Stimulated activated CD4-positive, alpha-beta T cell treated with anti-CD3 and anti-CD28 coated beads, Interleukin-1b, Interleukin-23, amount 100 ng/mL, for 4 hours (primary cell): ENCODE measurements around the gene CTBS.
"Not testable (repeated sequence)": the region's sequence is repeated elsewhere in the genome, so short reads cannot be mapped to it uniquely, and the experiment has no call there.

Experiments
- DNase-seq, 2 donors: peaks; one replicate each; pipeline ENCODE4 v3.0.0-alpha.2; 2020; ENCODE audit warnings: low read depth in 2 of 2

The CTBS gene, protein sequence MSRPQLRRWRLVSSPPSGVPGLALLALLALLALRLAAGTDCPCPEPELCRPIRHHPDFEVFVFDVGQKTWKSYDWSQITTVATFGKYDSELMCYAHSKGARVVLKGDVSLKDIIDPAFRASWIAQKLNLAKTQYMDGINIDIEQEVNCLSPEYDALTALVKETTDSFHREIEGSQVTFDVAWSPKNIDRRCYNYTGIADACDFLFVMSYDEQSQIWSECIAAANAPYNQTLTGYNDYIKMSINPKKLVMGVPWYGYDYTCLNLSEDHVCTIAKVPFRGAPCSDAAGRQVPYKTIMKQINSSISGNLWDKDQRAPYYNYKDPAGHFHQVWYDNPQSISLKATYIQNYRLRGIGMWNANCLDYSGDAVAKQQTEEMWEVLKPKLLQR

DNA sequence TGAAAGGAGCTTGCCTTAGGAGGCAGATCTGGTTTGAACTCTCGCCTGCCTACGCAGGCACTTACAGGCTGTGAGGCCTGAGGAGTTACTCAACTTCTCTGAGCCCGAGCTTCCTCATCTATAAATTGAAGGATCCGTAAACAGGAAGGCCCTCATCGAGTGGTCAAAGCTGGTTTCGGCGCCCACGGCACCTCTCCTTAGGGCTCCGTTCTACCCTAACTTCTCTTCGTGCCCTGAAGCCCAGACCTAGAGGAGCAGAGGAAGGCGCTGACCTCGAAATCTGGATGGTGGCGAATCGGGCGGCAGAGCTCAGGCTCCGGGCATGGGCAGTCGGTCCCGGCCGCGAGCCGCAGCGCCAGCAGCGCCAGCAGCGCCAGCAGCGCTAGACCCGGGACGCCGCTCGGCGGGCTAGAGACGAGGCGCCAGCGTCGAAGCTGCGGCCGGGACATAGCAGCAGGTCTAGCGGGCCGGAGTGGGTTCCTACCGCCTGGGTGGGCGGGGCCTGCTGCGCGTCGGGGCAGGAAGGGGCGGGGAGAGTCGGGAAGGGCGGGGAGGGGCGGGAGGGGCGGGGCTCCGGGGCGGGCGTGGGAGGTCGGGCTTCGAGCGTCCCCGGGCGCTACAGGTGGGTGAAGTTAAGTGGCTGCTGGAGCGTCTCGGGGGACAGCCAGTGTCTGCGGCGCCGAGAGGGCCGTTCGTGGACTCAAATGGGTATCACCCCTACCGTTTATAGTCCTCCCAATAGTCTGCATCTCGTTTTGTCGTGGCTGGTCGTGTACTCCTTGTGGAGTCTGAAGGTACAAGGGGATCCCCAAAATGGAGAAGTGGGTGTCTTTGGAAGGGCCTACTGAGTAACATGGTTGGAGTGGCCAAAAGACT lies at the start of gene CTBS:
Gene CTBS, minus strand, starts transcription at position 474 of the 876 bp plus-strand sequence. Its CDS starts 25 bp downstream, at position 449.
- peak; percentile 82 to 87 for DNase-seq

DNA sequence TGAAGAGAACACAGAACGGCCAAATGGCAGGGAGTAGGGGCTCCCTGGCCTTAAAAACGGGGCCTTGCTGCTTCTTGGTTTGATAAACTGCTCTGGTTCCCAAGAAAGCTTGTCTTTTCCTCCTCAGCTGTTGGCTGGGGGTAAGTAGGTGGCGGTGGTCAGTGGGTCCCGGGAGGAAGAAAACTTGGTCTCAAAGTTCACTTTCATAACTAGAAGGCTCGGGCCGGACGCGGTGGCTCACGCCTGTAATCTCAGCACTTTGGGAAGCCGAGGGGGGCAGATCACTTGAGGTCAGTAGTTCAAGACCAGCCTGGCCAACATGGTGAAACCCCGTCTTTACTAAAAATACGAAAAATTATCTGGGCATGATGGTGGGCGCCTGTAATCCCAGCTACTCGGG lies 47.3 kb upstream of the CTBS start:
- DNase-seq, result no peak

GRCh38 chr1:84620720-84621313 lies 46.6 kb upstream of the CTBS start:
- peak; percentile 69 to 73 for DNase-seq

GRCh38 chr1:84619383-84620102 lies 45.3 kb upstream of the CTBS start:
- peak; percentile 16 to 29 for DNase-seq

- DNase-seq, result no peak
Observed at GRCh38 chr1:84617349-84617748, 43.1 kb upstream of the CTBS start.

DNA sequence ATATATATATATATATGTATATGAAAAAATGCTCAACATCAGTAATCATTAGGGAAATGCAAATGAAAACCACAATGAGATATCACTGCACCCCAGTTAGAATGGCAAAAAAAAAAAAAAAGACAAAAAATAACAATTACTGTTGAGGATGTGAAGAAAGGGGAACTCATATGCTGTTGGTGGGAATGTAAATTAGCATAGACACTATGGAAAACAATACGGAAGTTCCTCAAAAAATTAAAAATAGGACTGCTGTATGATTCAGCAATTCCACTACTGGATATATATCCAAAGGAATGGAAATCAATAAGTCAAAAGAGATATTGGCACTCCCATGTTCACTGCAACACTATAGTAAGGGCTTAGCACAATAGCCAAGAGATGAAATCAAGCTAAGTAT lies 41.5 kb upstream of the CTBS start:
- no peak for DNase-seq

- DNase-seq, result no peak
Observed at GRCh38 chr1:84613887-84614286, 39.6 kb upstream of the CTBS start.

DNA sequence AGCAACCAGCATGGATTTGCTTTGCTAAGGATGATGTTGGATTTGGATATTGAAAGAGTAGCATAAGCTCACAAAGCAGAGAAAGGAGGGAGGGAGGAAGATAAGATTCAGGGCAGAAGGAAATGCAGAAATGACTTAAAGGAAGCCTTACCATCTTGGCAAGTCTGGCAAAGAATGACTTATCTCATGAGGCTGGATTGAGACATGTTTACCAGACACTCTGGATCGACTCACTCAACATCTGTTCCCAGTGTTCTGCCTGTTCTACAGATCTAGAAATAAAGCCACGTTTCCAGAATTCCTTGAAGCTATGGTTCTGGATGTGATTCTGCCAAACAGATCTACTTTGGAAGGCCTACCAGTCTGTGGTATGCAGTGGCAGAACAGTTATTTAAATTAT lies 38.8 kb upstream of the CTBS start:
- DNase-seq, result no peak

DNA sequence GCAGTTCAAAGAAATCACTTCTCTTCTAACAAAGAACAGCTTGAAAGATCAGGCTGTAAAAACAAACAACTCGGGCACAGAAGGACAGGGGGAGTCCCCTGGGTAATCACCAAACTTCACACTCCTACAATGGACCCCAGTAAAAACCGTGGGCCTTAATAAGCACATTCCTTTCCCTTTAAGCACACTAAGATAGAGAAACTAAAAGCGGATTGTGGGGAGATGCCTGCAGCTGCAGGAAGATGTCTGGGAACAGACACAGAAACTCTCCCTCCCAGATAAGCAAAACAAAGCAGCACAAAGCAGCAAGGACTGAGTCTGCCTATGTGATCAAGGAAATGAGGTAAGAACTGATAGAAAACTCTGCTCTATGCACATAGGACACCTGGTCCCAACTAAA lies 37.6 kb upstream of the CTBS start:
- DNase-seq, result no peak

DNA sequence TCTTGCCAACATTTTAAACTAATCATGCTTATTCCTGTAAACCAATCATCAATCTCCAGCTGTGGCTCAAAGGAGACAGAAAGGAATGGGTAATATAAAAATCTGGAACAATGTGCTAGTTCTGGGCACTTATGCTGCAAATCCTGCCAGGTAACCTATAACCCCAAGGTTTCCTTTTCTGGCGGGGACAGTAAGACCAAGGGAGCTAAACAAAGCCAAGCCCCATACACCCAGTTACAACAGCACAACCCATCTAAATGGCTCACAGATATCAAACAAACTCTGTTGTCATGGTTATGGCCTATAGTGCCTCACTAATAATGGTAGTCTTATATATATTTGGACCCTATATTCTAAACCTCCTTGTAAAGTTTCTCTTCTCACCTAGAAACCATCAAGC lies 36.9 kb upstream of the CTBS start:
- no peak for DNase-seq

GRCh38 chr1:84606977-84607376 lies 32.7 kb upstream of the CTBS start:
- no peak for DNase-seq

GRCh38 chr1:84605157-84605556 lies 30.9 kb upstream of the CTBS start:
- DNase-seq, result no peak

DNA sequence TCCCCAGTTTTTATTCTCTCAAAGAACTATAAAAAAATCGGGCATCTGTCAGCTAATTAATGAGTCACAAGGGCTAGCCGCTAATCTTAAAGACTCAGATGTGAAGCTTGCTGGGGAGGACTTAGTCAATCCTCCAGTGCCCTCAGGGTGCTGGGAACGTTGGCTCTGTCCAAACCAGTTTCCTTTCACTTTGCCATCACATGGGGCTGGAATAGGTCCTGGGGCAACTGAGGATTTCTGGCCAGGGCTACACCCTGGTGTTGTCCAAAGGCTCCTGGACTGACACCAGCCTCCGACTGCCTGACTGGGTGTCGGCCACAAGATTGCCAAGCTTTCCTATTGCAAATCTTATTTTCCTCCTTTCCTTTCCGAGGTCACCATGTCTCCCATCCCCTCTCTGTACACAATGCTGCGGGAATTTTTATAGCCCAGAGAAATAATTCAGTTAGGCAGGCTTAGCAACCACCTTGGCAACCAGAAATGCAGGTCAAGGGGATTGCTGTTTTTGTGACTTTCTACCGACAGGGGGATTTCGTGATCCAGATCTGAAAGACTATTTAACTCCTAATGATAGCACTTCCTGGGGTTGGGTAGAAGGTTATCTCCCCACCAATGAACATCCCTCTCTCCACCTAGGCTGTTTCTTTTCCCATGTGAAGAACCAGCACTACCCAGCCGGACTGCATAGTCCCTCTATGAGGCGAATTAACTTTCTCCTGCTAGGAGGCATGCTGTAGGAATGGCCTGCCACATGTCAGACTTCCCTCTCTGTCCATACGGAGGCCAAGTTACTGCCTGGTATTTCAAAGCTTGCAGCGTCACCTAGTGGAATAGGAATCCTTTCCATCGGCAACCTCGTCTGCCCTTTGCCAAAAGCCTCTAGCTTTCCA lies 29.9 kb upstream of the CTBS start:
- no peak for DNase-seq

- DNase-seq, result no peak
Observed at GRCh38 chr1:84603223-84603622, 29.0 kb upstream of the CTBS start.

GRCh38 chr1:84600796-84601195 lies 26.6 kb upstream of the CTBS start:
- DNase-seq, result no peak

DNA sequence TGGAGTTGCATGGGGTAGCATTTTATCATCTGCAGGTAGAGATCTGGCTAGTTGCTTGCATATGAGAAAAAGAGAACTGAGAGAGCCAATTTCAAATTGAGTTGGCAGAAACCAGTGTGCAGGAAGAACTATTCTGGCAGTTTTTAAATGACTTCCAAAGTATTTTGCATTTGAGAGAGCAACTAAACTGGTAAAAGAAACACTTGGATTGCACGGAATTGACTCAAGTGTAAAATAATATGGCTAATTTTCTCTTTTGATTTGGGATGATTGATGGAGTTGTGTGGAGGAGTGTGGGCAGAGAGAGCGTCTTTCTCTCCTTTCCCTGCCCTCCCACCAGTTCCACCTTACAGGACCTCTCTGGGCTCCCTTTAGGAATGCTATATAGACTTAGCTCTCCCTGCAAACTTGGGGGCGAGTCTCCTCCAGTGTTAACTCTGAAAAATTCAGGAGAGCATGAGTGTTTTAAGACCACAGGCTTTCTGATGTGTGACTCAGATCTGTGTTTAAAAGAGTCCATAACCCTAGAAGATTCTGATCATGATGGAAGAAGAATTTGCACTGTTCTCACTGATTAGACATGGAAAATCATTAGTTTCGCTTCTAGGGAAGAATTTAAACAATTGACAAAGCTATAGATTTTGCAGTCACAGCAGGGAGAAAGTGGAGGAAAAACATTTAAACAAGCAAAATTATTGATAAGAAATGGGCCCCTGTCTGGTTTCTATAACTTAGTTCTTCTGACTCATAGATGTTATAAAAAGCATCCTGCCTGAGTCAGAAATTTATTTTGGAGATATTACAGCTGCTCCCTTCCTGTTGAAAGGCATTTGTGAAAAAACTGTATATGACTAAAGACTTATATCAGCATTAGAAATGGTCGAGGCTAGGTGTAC lies 24.9 kb upstream of the CTBS start:
- no peak for DNase-seq

GRCh38 chr1:84598418-84598817 lies 24.2 kb upstream of the CTBS start:
- DNase-seq, result no peak

GRCh38 chr1:84597011-84597410 lies 22.8 kb upstream of the CTBS start:
- no peak for DNase-seq

GRCh38 chr1:84594959-84595358 lies 20.7 kb upstream of the CTBS start:
- DNase-seq, result not testable (repeated sequence)

DNA sequence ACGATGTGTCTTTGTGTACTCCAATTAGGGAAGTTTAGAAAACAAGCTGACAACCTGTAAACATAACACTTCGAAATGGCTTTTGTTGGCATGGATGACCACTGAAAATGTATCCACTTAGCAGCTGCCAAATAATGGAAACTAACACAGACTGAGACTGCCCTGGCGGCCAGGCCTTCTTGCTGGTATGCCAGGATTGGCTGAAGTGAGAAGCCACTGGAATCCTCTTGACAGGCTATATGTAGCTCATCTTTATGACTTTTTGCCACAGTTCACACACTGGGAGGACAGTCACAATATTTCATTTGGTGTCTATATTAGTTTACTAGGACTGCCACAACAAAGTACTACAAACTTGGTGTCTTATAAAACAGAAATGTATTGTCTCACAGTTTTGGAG lies 12.9 kb upstream of the CTBS start:
- no peak for DNase-seq
